Measurements from ENCODE around the gene GDF10.

DNA sequence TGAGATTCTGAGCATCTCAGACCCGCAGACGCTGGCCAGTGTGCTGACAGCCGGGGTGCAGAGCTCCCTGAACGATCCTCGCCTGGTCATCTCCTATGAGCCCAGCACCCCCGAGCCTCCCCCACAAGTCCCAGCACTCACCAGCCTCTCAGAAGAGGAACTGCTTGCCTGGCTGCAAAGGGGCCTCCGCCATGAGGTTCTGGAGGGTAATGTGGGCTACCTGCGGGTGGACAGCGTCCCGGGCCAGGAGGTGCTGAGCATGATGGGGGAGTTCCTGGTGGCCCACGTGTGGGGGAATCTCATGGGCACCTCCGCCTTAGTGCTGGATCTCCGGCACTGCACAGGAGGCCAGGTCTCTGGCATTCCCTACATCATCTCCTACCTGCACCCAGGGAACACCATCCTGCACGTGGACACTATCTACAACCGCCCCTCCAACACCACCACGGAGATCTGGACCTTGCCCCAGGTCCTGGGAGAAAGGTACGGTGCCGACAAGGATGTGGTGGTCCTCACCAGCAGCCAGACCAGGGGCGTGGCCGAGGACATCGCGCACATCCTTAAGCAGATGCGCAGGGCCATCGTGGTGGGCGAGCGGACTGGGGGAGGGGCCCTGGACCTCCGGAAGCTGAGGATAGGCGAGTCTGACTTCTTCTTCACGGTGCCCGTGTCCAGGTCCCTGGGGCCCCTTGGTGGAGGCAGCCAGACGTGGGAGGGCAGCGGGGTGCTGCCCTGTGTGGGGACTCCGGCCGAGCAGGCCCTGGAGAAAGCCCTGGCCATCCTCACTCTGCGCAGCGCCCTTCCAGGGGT, 48.9 kb downstream of the GDF10 start:
- TF ChIP-seq POLR2A (IDR thresholded peaks at IDR 0.05) (no peak), CTCF (IDR thresholded peaks at IDR 0.05) (no peak)
